HUES6 (cell line): ENCODE results near the gene HNRNPR.

Source experiments
- H3K27ac ChIP-seq: 2 replicates; pipeline ENCODE4 v1.7.0; 2013; ENCODE audit warnings: low read depth, mild to moderate bottlenecking, low read length, inconsistent platforms
- H3K27me3 ChIP-seq: 2 replicates; pipeline ENCODE4 v1.6.1; 2013; ENCODE audit warnings: low read length; ENCODE audit not compliant: control insufficient read depth, insufficient read depth
- H3K36me3 ChIP-seq: 2 replicates; pipeline ENCODE4 v1.6.1; 2013; ENCODE audit warnings: low read length; ENCODE audit not compliant: control insufficient read depth, insufficient read depth
- H3K4me1 ChIP-seq: 2 replicates; pipeline ENCODE4 v1.6.1; 2013; ENCODE audit warnings: low read length; ENCODE audit not compliant: control insufficient read depth, insufficient read depth
- H3K4me3 ChIP-seq: 2 replicates; pipeline ENCODE4 v1.5.1; 2013; ENCODE audit warnings: low read depth, low read length
- H3K9ac ChIP-seq: one replicate; pipeline ENCODE4 v1.6.1; 2013; ENCODE audit warnings: mild to moderate bottlenecking, low read length
- H3K9me3 ChIP-seq: 2 replicates; pipeline ENCODE4 v1.6.1; 2013; ENCODE audit warnings: low read depth, low read length; ENCODE audit not compliant: control insufficient read depth, insufficient read depth

HNRNPR gene

GRCh38 chr1:23304140-23304620, 39.9 kb downstream of the HNRNPR start:
- Histone ChIP-seq H3K9me3 (no peaks in the 10 kb centered on the region), H3K27ac (no peak overlapping the region), H3K9ac (no peak overlapping the region), H3K4me1 (peaks cover 4% of the 10 kb centered on the region; the same call in 1 of the 2 replicates), H3K27me3 (no peaks in the 10 kb centered on the region), H3K36me3 (peaks cover 70% of the 10 kb centered on the region), H3K4me3 (no peak overlapping the region)

- H3K36me3 ChIP-seq: peaks cover 71% of the 10 kb centered on the region
Measured at GRCh38 chr1:23303524-23303923, 40.6 kb downstream of the HNRNPR start.

GRCh38 chr1:23296931-23297330, 47.2 kb downstream of the HNRNPR start:
- no peak overlapping the region for H3K9ac ChIP-seq
- no peaks in the 10 kb centered on the region for H3K9me3 ChIP-seq
- H3K27ac ChIP-seq: no peak overlapping the region
- no peak overlapping the region for H3K4me3 ChIP-seq
- peaks cover 60% of the 10 kb centered on the region for H3K36me3 ChIP-seq
- H3K27me3 ChIP-seq: no peaks in the 10 kb centered on the region
- H3K4me1 ChIP-seq: no peaks in the 10 kb centered on the region

More at GRCh38 chr1:23303524-23303923, 40.6 kb downstream of the HNRNPR start:
- no peak overlapping the region for H3K9ac ChIP-seq
- no peak overlapping the region for H3K27ac ChIP-seq
- H3K27me3 ChIP-seq: no peaks in the 10 kb centered on the region
- no peaks in the 10 kb centered on the region for H3K4me1 ChIP-seq
- H3K4me3 ChIP-seq: no peak overlapping the region
- H3K9me3 ChIP-seq: no peaks in the 10 kb centered on the region

- Histone ChIP-seq H3K4me3 (no peak overlapping the region), H3K27ac (no peak overlapping the region), H3K4me1 (no peaks in the 10 kb centered on the region), H3K9me3 (no peaks in the 10 kb centered on the region), H3K27me3 (no peaks in the 10 kb centered on the region), H3K36me3 (peaks cover 38% of the 10 kb centered on the region), H3K9ac (no peak overlapping the region)
Measured at GRCh38 chr1:23291706-23292105, 52.4 kb downstream of the HNRNPR start.

- no peak overlapping the region for H3K27ac ChIP-seq
- H3K4me3 ChIP-seq: no peak overlapping the region
- peaks cover 41% of the 10 kb centered on the region for H3K36me3 ChIP-seq
- H3K27me3 ChIP-seq: no peaks in the 10 kb centered on the region
- H3K9me3 ChIP-seq: no peaks in the 10 kb centered on the region
- no peaks in the 10 kb centered on the region for H3K4me1 ChIP-seq
- no peak overlapping the region for H3K9ac ChIP-seq
Measured at GRCh38 chr1:23290836-23291565, 53.1 kb downstream of the HNRNPR start.

GRCh38 chr1:23288671-23289070, 55.4 kb downstream of the HNRNPR start:
- Histone ChIP-seq H3K9me3 (no peaks in the 10 kb centered on the region), H3K4me1 (no peaks in the 10 kb centered on the region), H3K4me3 (no peak overlapping the region), H3K27ac (no peak overlapping the region), H3K9ac (no peak overlapping the region), H3K36me3 (peaks cover 51% of the 10 kb centered on the region), H3K27me3 (no peaks in the 10 kb centered on the region)

- H3K9ac ChIP-seq: no peak overlapping the region
- no peak overlapping the region for H3K27ac ChIP-seq
- H3K4me3 ChIP-seq: no peak overlapping the region
- H3K9me3 ChIP-seq: no peaks in the 10 kb centered on the region
- no peaks in the 10 kb centered on the region for H3K4me1 ChIP-seq
- H3K27me3 ChIP-seq: no peaks in the 10 kb centered on the region
- peaks cover 56% of the 10 kb centered on the region for H3K36me3 ChIP-seq
Measured at GRCh38 chr1:23288201-23288600, 55.9 kb downstream of the HNRNPR start.

- H3K4me1 ChIP-seq: no peaks in the 10 kb centered on the region
- H3K27ac ChIP-seq: no peak overlapping the region
- H3K9me3 ChIP-seq: no peaks in the 10 kb centered on the region
- H3K36me3 ChIP-seq: peaks cover 69% of the 10 kb centered on the region
- H3K9ac ChIP-seq: no peak overlapping the region
- no peaks in the 10 kb centered on the region for H3K27me3 ChIP-seq
- no peak overlapping the region for H3K4me3 ChIP-seq
Measured at GRCh38 chr1:23286401-23286800, 57.7 kb downstream of the HNRNPR start.

- H3K27ac ChIP-seq: no peak overlapping the region
- no peak overlapping the region for H3K9ac ChIP-seq
- H3K4me1 ChIP-seq: no peaks in the 10 kb centered on the region
- no peaks in the 10 kb centered on the region for H3K27me3 ChIP-seq
- peaks cover 74% of the 10 kb centered on the region for H3K36me3 ChIP-seq
- H3K4me3 ChIP-seq: no peak overlapping the region
- no peaks in the 10 kb centered on the region for H3K9me3 ChIP-seq
Measured at GRCh38 chr1:23283667-23284602, 60.1 kb downstream of the HNRNPR start.

GRCh38 chr1:23282957-23283356, 61.1 kb downstream of the HNRNPR start:
- Histone ChIP-seq H3K9me3 (no peaks in the 10 kb centered on the region), H3K4me1 (no peaks in the 10 kb centered on the region), H3K9ac (no peak overlapping the region), H3K27ac (no peak overlapping the region), H3K27me3 (no peaks in the 10 kb centered on the region), H3K4me3 (no peak overlapping the region), H3K36me3 (peaks cover 68% of the 10 kb centered on the region)

GRCh38 chr1:23278717-23279116, 65.4 kb downstream of the HNRNPR start:
- H3K36me3 ChIP-seq: peaks cover 37% of the 10 kb centered on the region
- H3K27ac ChIP-seq: no peak overlapping the region
- no peak overlapping the region for H3K4me3 ChIP-seq
- no peaks in the 10 kb centered on the region for H3K27me3 ChIP-seq
- H3K9me3 ChIP-seq: no peaks in the 10 kb centered on the region
- H3K9ac ChIP-seq: no peak overlapping the region
- H3K4me1 ChIP-seq: no peaks in the 10 kb centered on the region
